Panc1 (cell line): ENCODE data around the gene ASPN.

Source experiments
- CTCF ChIP-seq: fragments of 450-650 bp; IDR thresholded peaks from 2 replicates; pipeline ENCODE4 v1.5.1; 2017; ENCODE audit warnings: mild to moderate bottlenecking
- POLR2AphosphoS5 ChIP-seq: IDR thresholded peaks from 2 replicates; pipeline ENCODE4 v1.6.1; 2012; ENCODE audit warnings: mild to moderate bottlenecking, low read depth, low read length, moderate library complexity
- SIN3A ChIP-seq: IDR thresholded peaks from 2 replicates; pipeline ENCODE4 v1.6.1; 2012; ENCODE audit warnings: low read depth, mild to moderate bottlenecking, low read length, moderate library complexity, borderline replicate concordance; ENCODE audit not compliant: insufficient read depth
- TF ChIP-seq, protein P1 (sequence below), 2 experiments: IDR thresholded peaks; 2 replicates each; pipeline ENCODE4 v1.6.1; 2011 to 2012; ENCODE audit warnings: low read depth in 2 of 2, control low read depth in 1 of 2, low read length in 1 of 2, mild to moderate bottlenecking in 1 of 2, moderate library complexity in 1 of 2; ENCODE audit not compliant: insufficient read depth in 1 of 2

DNA sequence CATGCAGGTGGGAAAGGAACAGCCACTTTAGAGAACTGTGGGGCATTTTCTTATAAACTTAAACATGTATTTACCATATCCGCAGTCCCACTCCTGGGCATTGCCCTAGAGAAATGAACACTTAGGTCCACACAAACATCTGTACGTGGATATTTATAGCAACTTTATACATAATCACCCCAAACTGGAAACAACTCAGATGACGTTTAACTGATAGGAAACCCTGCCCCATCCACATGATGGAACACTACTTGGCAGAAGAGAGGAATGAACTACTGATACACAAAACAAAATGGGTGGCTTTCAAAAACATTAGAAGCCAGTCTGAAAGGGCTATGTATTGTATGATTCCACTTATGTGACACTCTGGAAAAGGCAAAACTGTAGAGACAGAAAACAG, 31.0 kb upstream of the ASPN start:
- no peak for TF ChIP-seq POLR2AphosphoS5
- TF ChIP-seq CTCF = no peak
- TF ChIP-seq, protein P1, sequence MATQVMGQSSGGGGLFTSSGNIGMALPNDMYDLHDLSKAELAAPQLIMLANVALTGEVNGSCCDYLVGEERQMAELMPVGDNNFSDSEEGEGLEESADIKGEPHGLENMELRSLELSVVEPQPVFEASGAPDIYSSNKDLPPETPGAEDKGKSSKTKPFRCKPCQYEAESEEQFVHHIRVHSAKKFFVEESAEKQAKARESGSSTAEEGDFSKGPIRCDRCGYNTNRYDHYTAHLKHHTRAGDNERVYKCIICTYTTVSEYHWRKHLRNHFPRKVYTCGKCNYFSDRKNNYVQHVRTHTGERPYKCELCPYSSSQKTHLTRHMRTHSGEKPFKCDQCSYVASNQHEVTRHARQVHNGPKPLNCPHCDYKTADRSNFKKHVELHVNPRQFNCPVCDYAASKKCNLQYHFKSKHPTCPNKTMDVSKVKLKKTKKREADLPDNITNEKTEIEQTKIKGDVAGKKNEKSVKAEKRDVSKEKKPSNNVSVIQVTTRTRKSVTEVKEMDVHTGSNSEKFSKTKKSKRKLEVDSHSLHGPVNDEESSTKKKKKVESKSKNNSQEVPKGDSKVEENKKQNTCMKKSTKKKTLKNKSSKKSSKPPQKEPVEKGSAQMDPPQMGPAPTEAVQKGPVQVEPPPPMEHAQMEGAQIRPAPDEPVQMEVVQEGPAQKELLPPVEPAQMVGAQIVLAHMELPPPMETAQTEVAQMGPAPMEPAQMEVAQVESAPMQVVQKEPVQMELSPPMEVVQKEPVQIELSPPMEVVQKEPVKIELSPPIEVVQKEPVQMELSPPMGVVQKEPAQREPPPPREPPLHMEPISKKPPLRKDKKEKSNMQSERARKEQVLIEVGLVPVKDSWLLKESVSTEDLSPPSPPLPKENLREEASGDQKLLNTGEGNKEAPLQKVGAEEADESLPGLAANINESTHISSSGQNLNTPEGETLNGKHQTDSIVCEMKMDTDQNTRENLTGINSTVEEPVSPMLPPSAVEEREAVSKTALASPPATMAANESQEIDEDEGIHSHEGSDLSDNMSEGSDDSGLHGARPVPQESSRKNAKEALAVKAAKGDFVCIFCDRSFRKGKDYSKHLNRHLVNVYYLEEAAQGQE (IDR thresholded peaks at IDR 0.05; ENCODE audit: insufficient read depth in 1 of 2, low read depth in 2 of 2, low read length in 1 of 2) = no peak
- TF ChIP-seq SIN3A = no peak
